ENCODE data around the gene C8B.
A peak's percentile ranks its signal among the peaks of the same experiment; 100 is the strongest.

The C8B gene

DNA sequence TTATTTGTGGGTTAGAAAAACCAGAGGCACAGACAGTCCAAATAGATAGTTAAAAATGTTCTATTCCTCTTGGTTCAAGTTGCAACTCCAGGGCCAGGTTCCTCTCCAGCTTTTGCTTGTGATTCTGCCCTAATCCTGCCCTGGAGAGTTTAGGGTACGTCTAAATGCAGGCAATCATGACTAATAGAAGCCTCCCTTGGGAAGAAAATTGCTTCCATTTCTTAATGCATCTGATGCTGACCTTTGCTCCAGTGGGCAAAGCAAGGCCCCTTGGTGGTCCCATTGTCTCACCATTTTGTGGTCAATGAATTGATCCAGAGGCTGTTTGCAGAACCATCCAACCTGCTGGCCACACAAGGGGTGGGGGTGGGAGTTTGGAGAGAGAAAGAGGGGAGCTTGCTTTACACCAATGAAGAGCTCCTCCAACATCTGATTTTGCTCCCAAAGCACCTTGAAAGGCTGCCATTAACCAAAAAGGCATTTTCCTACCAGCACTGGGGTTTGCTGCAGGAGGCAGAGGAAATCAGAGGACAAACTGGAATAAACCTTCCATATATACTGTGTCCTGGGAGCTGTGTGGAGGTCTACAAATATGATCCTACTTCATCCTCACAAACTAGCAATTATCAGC, 31.3 kb downstream of the C8B start:
- H3K27ac ChIP-seq: no peak overlapping the region
- DNase-seq (ENCODE audit: low read depth, low spot score): no peak

DNA sequence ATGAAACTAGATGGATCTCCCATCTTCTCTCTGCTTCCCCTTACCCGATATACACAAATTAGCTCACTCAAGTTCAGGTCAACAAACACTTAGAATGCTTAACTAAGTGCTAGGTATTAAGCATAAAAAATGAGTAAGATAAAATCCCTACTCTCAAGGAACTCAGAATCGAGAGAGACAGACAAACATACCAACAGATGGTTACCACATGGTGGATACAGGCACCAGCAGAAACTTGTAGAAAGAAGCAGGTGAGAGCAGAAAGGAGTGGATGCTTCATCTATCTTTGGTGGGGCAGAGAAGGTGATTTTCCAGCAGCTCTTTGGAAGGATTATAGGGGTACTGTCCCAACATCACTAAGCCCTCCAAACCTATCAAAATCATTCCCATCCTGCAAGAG, 32.2 kb downstream of the C8B start:
- no peak overlapping the region for H3K27ac ChIP-seq
- no peak for DNase-seq (ENCODE audit: low read depth, low spot score)

DNA sequence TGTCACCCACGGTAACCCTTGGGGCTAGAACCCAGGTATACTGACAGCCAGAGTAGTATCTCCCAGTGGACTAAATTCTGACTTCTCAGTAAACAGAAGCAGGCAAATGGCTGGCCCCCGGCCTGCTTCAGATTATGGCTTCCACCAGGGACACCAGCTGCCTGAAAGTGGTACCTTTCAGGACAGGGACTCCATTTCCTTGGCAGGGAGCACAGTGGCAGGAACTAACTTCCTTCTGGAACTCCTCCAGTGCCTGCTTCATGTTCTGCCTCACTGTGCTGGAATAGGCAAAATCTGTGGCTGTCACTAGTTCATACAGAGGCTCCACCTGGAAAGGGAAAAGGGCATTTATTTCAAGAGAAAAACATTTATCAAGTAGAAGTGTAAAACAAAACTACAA, 32.7 kb downstream of the C8B start:
- DNase-seq (ENCODE audit: low read depth, low spot score): no peak
- no peak overlapping the region for H3K27ac ChIP-seq

DNA sequence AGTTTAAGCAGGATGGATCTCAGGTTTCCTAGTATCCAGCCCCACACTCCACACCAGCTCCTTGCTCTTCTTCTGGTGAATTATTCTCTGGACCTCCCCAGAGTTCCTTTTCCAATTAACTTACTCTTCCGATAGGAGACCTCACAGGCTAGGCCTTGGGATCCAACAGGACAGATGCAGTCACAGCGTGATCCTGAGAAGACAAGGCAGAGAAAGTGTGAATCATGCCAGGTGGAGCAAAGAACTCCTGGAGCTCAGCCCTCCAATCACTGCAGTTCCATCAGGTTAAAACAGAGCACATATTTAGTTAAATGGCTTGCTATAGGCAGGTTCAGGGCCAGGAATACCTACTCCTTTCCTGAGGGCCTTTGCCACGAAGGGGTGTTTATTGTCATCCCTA, 34.1 kb downstream of the C8B start:
- no peak overlapping the region for H3K27ac ChIP-seq
- DNase-seq (ENCODE audit: low read depth, low spot score): no peak

DNA sequence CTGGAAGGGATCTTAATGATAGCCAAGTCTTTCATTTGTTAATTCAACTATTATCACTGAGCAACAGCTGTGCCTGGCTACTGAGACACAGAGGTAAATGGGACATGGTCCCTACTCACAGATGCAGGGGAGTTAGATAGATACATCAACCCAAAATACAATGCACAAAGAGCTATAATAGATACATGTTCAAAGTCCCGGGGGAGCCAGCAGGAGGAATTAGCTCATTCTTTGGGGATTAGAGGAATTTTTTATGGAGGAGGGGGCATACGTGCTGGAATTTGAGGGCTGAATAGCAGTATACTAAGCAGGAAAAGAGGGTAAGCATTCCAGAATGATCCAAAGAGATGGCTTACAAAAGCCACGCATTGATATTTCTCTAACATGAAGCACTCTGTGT, 34.6 kb downstream of the C8B start:
- H3K27ac ChIP-seq: no peak overlapping the region
- no peak for DNase-seq (ENCODE audit: low read depth, low spot score)

DNA sequence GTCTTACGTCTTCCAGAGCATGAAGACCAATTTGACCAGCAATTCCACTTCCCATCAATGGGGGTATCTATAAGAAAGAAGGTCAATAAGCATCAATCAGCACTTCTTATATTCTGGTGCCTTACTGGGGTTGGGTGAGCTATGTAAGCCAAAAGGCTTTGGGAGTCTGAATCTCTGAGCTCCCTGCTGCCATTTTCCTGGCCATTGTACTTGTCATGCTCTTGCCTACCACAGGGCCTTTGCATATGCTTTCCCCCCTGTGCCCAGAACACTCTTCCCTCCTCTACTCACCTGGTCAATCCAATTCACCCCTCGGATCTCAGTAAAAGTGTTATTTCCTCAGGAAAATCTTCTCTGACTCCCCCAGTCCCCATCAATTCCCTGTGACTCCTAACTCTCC, 36.3 kb downstream of the C8B start:
- DNase-seq (ENCODE audit: low read depth, low spot score): no peak
- H3K27ac ChIP-seq: no peak overlapping the region

DNA sequence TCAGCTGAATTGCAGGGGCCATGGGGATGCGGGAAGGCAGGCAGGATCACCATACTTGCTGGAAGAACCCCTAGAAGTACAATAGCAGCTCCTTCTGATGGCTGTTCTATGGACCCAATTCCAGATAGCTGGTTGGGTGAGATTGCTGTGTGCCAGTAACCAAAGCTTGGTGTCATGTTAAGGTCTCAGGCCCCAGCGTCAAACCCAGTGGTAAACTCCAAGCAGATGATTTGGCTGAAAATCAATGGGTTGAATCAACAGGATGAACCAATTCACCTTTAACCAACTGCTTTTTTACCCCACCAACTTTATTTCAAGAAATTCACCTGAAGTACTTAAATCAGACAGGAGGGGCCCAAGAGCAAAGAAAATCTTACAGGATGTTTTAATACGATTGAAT, 37.8 kb downstream of the C8B start:
- DNase-seq (ENCODE audit: low read depth, low spot score): no peak

DNA sequence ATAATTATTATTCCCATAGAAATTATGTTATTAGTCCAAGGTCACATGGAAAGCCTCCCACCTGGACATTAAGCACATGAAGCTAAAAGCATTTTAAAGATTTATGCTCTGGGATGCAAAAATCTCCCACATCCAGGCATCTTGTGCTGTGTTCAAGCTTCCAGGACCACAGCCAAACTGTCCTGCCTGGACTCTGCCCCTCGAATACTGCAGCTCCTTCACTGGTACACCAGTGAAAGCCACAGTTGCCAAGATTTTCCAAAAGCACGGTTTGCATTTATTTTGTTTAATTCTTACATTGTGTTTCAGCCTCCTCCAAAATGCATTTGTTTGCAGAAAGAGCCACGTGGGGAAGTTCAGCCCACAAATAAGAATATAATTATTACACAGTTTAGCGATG, 38.6 kb downstream of the C8B start:
- DNase-seq (ENCODE audit: low read depth, low spot score): no peak
- H3K27ac ChIP-seq: no peak overlapping the region

More for the DNA sequence above, 37.8 kb downstream of the C8B start:
- H3K27ac ChIP-seq: no peak overlapping the region

DNA sequence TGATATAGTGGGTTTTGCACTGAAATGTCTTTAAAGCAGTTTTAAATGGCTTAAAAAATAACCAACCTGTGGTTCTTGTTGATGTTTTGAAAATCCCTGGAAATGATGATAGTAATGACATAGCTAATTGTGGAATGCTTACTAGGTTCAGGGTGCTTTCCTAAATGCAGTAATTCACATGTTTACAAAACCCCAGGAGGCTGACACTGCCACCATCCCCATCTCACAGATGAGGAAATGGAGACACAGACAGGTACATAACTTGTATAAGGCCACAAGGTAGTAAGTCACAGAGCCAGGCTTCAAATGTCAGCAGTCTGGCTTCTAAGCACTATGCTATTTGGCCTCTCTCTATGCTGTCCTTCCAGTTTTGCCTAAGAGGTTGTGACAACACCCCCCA, 40.6 kb downstream of the C8B start:
- DNase-seq (ENCODE audit: low read depth, low spot score): no peak

DNA sequence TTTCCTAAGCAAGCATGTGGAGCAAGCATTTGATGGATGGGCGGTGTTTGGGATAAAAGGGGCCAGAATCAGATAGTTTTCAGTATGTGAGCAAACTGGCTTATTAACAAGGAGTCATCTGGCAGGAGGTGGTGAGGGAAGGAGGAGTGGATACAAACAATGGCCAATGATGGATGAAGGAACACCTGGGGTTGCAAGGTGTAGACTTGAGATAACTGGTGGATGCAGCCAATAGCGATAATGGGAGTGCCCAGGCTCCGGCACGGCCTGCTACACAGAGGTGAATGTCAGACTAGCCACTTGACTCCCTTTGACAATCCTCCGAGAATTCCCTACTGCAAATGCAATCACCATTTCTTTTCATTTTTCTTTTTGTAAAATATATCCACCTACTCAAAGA, 41.7 kb downstream of the C8B start:
- no peak overlapping the region for H3K27ac ChIP-seq
- no peak for DNase-seq (ENCODE audit: low read depth, low spot score)

More for the DNA sequence above, 40.6 kb downstream of the C8B start:
- H3K27ac ChIP-seq: no peak overlapping the region

DNA sequence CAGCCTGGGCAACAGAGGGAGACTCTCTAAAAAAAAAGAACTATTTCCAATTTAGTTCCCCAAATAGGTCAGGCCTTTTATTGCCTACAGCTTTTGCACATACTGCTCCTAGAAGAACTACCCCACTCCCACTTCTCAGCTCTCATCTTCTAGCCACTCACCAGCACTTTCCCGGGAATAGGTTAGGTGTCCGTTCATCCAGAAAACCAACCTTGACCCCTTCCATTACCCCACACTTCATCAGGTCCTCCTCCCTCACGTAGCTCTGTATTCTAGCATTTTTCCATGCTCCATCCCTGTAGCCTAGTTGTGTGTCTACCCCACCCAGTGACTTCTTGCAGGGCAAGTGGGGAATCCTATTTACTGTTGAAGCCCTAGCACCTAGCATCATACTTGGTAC, 42.6 kb downstream of the C8B start:
- no peak for DNase-seq (ENCODE audit: low read depth, low spot score)

DNA sequence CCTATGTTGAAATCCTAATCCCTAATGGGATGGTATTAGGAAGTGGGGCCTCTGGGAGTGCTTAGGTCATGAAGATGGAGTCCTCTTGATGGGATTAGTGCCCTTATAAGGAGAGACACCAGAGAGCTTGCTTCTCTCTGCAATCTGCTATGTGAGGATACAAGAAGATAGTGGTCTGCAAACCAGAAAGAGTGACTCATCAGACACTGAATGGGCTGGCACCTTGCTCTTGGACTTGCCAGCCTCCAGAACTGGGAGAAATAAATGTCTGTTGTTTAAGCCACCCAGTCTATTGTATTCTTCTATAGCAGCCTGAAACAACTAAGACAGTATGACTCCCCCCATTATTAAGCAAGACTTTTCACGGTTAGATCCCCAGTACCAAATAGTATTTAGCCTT, 43.3 kb downstream of the C8B start:
- DNase-seq (ENCODE audit: low read depth, low spot score): no peak
- no peak overlapping the region for H3K27ac ChIP-seq

More for the DNA sequence above, 42.6 kb downstream of the C8B start:
- no peak overlapping the region for H3K27ac ChIP-seq

DNA sequence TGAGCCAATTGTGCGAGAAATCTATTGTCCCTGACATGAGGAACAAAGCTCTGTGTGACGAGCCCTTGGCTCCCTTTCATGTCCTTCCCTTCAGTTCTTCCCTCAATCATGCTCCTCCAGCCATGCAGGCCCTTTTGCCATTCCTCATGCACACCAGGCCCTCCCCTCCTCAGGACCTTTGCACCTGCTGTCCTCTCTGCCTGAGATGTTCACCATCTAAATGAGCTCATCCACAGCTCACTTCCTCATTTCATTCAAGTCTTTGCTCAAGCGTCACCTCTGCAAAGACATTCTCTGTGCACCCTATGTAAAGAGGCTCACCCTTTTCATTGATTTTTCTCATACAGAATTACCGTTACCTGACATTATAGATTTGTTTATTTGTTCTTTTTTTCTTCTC, 43.7 kb downstream of the C8B start:
- no peak overlapping the region for H3K27ac ChIP-seq
- no peak for DNase-seq (ENCODE audit: low read depth, low spot score)

DNA sequence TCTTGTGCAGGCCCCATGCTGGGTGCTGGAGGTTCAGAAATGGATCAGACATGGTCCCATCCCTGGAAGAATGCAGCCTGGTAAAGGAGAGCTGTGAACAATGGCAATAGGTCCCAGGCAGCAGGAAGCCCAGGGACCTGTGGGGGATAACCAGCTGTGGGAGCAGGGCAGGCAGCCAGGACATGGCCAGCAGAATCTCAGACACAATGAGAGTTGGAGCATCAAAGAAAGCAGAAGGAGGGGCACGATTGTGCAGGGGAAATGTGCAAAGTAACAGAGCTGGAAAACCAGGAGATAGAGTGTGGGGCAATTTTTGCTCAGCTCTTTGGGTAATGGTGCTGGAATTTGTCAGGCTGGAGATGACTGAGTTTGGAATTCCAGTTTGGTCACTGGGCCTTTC, 44.3 kb downstream of the C8B start:
- DNase-seq (ENCODE audit: low read depth, low spot score): no peak
- no peak overlapping the region for H3K27ac ChIP-seq

DNA sequence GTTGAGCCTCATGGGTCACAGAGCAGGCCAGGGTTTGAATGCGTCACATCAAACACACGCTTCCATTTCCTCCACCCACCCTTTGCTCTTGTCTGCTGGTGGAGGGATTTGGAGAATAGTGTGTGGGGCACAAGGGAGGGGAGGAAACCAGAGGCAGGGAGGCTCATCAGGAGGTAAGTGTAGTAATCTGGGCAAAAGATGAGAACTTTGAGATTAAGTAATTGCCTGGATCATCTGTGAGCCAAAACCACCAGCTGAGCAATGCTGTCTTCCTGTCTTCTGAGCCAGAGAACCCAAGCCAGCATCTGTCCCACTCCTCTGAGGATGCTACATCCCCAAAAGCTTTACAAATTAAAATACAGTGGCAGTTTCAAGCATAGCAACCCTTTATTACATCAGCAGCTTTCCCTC, 45.2 kb downstream of the C8B start:
- no peak overlapping the region for H3K27ac ChIP-seq
- DNase-seq (ENCODE audit: low read depth, low spot score): no peak

DNA sequence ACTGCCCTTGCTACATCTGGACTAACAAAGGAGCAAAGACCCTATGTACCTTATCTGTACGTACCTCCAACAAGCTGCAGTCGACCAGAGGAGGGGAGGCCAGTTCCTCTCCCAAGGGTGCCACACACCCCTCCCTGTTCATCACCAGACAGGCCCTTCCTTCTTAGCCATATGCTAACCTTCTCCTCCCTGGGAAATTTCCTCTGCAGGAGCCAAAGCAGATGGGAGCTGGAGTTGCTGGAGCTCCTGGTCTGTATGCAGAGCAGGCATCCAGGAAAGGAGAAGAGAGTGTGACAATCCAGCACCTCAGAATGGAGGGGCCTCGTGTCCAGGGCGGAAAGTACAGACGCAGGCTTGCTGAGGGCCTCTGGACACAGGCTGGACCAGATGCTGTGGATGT, 48.5 kb downstream of the C8B start:
- H3K27ac ChIP-seq: no peak overlapping the region
- DNase-seq (ENCODE audit: low read depth, low spot score): no peak

DNA sequence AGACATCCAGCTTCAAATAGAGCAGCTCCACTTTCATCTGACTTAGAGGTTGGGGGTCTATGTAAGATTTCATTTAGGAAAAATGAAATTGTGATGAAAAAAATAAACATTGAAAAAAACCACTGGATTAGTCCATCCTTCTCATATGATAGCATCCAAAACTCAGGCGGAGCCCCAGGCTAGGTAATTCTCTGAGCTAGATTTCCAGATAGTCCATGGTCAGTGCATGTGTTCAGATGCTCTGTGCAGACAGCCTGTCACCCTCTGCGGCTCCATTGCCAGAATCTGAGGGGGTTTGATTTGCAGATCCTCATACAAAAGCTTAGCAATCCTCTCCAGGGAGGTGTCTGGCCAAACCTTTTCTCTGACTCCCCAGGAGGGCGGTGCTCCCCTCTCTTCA, 49.2 kb downstream of the C8B start:
- no peak overlapping the region for H3K27ac ChIP-seq
- no peak for DNase-seq (ENCODE audit: low read depth, low spot score)

DNA sequence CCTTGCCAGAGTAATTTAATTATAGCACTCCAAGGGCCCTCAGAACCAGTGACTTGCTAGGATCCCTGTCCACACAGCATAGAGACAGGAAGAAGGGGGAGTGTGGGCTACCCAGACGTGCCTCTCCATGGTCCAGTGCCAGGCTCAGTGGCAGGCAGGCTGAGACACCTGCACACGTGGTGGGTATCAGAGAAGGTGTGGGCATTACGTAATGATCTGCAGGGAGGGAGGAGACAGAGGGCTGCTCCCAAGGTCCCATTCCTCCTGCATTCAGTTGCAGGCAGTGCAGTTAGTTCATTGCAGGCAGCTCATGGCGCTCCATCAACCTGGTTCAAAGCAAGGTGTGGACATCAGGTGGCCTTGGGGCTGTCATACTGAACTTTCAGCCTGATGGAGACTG, 49.9 kb downstream of the C8B start:
- no peak for DNase-seq (ENCODE audit: low read depth, low spot score)
- H3K27ac ChIP-seq: no peak overlapping the region

DNA sequence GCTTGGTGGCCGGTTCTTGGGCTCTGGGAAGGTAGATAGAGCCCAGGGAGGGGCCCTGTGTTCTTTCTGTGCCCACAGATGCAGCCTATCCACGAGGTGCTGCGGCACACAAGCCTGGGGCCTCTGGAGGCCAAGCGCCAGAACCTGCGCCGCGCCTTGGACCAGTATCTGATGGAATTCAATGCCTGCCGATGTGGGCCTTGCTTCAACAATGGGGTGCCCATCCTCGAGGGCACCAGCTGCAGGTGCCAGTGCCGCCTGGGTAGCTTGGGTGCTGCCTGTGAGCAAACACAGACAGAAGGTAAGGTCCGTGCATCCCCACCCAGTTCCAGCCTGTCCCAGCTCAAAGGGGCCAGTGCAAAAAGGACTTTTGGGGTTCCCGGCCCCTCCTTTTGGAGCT, 53.5 kb downstream of the C8B start:
- DNase-seq (ENCODE audit: low read depth, low spot score): no peak
- no peak overlapping the region for H3K27ac ChIP-seq

DNA sequence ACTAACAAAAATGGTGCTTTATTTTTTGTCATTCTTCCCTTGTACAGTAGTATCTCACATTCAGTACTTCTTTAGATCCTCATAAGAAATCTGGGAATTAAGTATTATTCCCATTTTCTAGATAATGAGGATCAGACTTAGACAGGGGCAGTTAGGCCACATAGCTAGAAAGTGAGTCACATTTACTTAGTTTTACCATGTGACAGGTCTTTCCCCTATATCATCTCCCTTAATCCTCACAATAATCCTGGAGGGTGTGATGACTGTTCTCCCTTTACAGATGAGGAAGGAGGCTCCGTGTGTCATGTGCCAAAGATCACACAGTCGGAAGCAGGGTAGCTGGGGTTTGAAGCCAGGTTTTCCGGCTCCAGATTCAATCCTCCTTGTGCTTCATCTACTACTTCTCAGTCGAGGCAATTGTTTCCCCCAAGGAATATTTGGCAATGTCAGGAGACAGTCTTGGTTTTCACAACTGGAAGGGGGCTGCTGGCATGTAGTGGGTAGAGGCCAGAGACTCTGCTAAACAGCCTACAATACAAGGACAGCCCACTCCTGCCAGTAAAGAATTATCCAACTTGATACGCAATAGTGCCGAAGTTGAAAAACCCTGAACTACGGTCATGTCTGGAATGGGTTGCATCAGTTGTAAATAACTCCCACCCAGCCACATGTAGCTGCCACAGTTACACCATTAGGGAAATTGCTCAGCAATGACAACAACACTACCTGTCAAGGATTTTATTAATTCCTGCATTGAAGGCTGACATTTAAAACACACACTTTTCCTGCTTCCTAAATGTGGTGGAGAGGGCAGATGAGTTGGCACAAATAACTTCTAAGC, 54.5 kb downstream of the C8B start:
- no peak overlapping the region for H3K27ac ChIP-seq
- peak; percentile 14 for DNase-seq (ENCODE audit: low read depth, low spot score)

DNA sequence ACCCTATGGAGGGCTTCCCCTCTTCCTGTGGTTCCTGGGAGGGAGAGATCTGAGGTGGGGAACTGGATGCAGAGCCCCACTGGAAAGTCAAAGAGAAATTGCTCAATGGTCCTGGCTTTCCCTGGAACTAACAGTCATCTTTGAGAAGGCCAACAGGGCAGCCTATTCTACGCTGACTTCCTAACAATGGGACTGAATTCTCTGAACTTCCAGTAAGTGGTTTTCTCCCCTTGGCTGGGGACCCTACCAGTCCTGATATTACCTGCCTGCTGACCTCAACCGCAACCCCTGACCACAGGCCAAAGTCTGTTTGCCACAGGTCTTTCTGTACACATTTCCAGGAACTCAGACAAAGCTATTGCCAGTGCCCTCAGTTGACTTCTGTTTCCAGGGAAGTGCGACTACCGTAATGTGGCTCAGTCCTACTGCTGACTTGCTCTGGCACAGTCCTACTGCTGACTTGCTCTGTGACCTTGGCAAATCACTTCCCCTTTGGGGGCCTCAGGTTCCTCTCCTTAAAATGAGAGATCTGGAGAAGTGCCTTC, 55.3 kb downstream of the C8B start:
- no peak overlapping the region for H3K27ac ChIP-seq
- DNase-seq (ENCODE audit: low read depth, low spot score): no peak
